ENCODE measurements around the gene ECHS1. TPM values are rescaled to one million over a fixed set of nuclear protein-coding genes. Genes with fewer than 3 reads are reported as not detected.
A peak's percentile ranks its signal among the peaks of the same experiment; 100 is the strongest.

Gene ECHS1
- total RNA-seq, 2 donors from 2014 or later, result 47.2 to 53.1 TPM

DNA sequence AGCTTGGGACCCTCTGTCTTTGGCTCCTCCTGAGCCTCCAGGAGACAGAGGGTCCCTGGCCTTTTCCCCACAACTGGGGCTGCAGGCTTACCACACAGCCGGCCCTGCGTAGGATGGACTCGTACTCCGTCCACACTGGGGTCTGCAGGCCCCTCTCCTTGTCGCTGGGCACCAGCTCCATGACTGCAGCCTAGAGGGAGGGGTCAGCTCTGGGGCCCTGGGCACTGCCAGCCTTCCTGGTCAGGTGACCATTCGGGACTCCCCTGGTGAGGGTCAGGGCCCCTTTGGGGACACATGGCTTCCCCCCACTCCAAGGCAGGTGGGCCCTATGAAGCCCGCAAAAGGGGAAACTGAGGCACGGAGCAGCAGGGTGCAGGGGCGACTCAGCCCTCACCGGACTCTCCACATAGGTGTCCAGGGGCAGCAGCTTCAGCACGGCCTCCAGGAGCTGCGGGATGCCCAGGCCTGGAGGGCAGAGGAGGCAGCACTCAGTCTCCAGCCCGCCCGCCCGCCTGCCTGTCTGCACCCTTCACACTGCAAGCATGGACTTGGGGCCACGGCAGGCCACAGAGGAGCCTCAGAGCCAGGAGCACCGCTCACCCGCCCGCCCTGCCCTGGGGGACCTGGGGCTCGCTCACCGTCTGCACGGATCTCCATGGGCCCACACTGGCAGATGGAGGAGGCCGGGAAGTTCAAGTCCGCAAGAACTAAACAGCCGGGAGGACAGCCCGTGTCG is 16.4 kb downstream of the ECHS1 start:
- ATAC-seq (replicated peaks in 1 of 2) (no peak), DNase-seq (no peak)
- peak overlapping the region; percentile 79 to 83 for H3K4me3 Mint-ChIP-seq
- no peaks in the 10 kb centered on the region for H3K36me3 Mint-ChIP-seq (ENCODE audit: insufficient read depth in 2 of 2)
- no peaks in the 10 kb centered on the region for H3K9me3 Mint-ChIP-seq
- H3K4me1 Mint-ChIP-seq (ENCODE audit: low read depth), result peaks cover 9% of the 10 kb centered on the region
- no peak overlapping the region for H3K27ac Mint-ChIP-seq
- no peaks in the 10 kb centered on the region for H3K27me3 Mint-ChIP-seq (ENCODE audit: low read depth)

DNA sequence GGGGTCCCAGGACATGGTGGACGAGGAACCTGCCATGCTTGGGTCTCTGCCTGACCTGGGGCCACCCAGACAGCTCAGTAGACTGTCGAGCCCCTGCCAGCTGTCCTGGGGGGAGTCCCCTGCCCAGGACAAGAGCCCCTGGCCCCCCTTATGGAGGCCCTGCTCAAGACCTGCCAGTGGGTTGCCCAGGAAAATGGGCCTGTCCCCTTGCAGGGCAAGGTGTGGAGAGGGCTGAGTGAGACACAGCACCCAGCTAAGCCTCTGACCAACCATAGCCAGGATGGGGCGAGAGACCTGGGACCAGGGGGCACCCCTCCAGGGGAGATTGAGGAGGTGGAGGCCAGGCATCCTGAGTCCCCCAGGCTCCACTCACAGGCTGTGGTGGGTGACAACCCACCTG is 17.2 kb downstream of the ECHS1 start:
- ATAC-seq (replicated peaks in 1 of 2) (no peak), DNase-seq (no peak)
- H3K27ac Mint-ChIP-seq, result no peak overlapping the region
- H3K9me3 Mint-ChIP-seq, result no peaks in the 10 kb centered on the region
- H3K4me3 Mint-ChIP-seq, result peak overlapping the region; percentile 69 to 71
- peaks cover 7% of the 10 kb centered on the region for H3K4me1 Mint-ChIP-seq (ENCODE audit: low read depth)
- H3K36me3 Mint-ChIP-seq (ENCODE audit: insufficient read depth in 2 of 2), result no peaks in the 10 kb centered on the region
- no peaks in the 10 kb centered on the region for H3K27me3 Mint-ChIP-seq (ENCODE audit: low read depth)

DNA sequence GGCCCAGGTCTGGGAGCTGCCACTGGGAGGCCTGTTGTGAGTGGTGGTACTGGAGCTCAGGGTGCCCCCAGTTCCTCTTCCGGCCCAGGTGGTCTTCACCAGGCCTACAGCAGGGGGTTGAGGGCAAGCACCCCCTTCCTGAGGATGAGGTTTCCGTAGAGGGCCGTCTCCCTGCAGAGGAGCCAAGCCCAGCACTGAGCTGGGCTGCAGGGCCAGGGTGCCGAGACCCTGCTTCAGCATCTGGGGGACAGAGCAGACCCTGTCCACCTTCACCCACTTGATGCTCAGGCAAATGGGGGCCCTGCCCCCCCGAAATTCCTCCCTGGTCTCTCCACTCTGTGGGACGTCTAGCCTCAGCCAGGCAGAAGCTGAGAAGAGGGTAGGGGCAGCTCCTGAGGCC is 17.9 kb downstream of the ECHS1 start:
- H3K4me3 Mint-ChIP-seq, result no peak overlapping the region
- ATAC-seq (replicated peaks in 1 of 2) (no peak), DNase-seq (no peak)
- H3K36me3 Mint-ChIP-seq (ENCODE audit: insufficient read depth in 2 of 2), result no peaks in the 10 kb centered on the region
- H3K27ac Mint-ChIP-seq, result no peak overlapping the region
- H3K9me3 Mint-ChIP-seq, result no peaks in the 10 kb centered on the region
- H3K4me1 Mint-ChIP-seq (ENCODE audit: low read depth), result peaks cover 7% of the 10 kb centered on the region
- H3K27me3 Mint-ChIP-seq (ENCODE audit: low read depth), result no peaks in the 10 kb centered on the region

DNA sequence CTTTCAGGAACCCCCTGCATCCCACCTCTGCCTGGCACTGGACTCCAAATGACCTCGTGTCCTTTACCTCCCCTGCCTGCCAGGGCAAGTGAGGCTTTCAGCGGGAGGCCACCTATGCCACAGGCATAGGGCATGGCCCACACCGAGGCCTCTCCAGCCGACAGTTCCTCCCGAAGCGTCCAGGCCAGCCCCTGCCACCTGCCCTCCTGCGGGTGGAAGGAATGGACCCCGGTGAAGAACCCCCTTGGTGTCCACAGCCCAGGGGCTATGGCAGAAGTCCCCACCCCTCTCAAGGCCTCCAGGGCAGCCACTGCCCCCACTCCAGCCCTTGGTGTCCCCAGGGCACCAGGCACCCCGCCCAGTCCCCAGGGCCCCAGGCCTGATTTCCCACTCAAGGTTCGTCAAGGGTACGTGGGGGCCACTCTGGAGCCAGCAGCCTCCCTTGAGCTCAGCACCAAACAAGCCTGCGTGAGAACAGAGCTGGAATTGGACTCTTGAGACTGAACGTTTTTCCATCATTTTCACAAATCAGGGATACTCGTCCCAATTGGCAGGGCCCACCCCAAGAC is 18.4 kb downstream of the ECHS1 start:
- no peak overlapping the region for H3K27ac Mint-ChIP-seq
- DNase-seq, result no peak
- H3K36me3 Mint-ChIP-seq (ENCODE audit: insufficient read depth in 2 of 2), result no peaks in the 10 kb centered on the region
- H3K4me3 Mint-ChIP-seq, result no peak overlapping the region
- H3K27me3 Mint-ChIP-seq (ENCODE audit: low read depth), result no peaks in the 10 kb centered on the region
- no peak for ATAC-seq (replicated peaks in 1 of 2)
- H3K4me1 Mint-ChIP-seq (ENCODE audit: low read depth), result peaks cover 7% of the 10 kb centered on the region
- H3K9me3 Mint-ChIP-seq, result no peaks in the 10 kb centered on the region

DNA sequence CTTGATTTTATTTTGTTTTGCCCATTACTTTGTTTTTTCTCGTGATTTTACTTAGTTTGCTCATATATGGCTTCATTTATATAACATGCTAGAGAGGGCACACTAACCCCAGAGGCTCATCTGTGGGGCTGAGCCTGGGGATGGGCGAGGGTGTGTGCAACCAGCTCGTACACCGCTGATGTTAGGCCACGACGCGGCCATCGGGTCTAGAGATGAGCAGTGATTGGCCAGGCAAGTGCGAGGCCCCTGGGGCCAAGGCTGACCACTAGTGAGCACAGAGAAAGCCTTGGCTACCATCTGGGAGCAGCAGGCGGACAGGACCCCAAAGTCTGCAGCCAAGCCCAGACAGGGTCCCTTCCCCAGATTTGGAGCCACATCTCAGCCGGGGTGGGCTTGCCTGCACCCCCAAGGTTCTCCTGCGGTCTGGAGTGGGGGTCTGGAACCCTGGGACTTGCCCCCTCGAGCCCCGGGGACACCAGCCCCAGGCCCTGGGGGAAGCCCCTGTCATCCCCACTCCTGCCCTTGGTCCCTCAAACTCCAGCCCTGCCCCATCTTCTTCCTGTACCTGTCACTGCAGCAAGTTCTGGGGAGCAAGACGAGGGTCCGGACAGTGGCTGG is 19.1 kb downstream of the ECHS1 start:
- DNase-seq (no peak), ATAC-seq (replicated peaks in 1 of 2) (no peak)
- Mint-ChIP-seq H3K27ac (no peak overlapping the region), H3K9me3 (no peaks in the 10 kb centered on the region), H3K4me3 (no peak overlapping the region), H3K27me3 (ENCODE audit: low read depth) (peaks cover 4% of the 10 kb centered on the region), H3K36me3 (ENCODE audit: insufficient read depth in 2 of 2) (no peaks in the 10 kb centered on the region), H3K4me1 (ENCODE audit: low read depth) (peaks cover 11% of the 10 kb centered on the region)

DNA sequence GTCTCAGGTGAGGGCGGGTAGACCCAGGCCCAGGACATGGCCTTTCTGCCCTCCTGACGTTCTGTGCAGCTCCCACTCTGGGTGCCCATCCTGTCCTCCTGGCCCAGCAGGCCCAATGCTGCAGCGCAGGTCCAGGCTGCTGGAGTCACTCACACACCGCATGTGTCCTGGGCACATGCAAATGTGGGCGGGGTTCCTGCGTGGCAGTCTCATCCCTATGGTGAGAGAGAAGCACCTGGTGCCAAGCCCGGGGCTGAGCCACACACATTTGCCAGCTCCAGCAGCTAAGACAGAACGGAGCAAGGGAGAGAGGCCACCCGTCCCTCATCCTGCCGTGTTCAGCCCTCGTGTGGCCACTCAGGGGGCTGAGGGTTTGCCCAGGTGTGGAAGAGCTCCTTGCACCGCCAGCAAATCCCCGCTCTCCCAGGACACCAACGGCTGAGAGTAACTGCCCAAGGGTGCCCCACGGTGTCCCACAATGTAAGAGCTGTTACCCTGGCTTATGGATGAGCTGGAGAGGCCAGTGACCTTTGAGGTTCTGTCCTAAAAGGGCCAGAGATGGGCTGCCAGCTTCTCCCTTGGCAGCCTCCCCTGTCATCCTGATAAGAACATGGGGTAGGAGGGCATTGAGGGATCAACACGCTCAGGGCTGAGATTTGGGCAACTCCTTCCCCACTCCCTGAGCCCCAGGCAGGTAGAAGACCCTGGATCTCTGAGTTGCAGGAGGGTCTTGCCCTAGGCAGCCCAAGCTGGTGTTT is 19.8 kb downstream of the ECHS1 start:
- DNase-seq (no peak), ATAC-seq (replicated peaks in 1 of 2) (no peak)
- H3K9me3 Mint-ChIP-seq, result no peaks in the 10 kb centered on the region
- H3K4me1 Mint-ChIP-seq (ENCODE audit: low read depth), result peaks cover 14% of the 10 kb centered on the region
- H3K27ac Mint-ChIP-seq, result no peak overlapping the region
- H3K27me3 Mint-ChIP-seq (ENCODE audit: low read depth), result peaks cover 8% of the 10 kb centered on the region
- no peak overlapping the region for H3K4me3 Mint-ChIP-seq
- H3K36me3 Mint-ChIP-seq (ENCODE audit: insufficient read depth in 2 of 2), result no peaks in the 10 kb centered on the region

GRCh38 chr10:133351408-133352318 is 21.5 kb downstream of the ECHS1 start:
- Mint-ChIP-seq H3K27me3 (ENCODE audit: low read depth) (peaks cover 8% of the 10 kb centered on the region), H3K36me3 (ENCODE audit: insufficient read depth in 2 of 2) (no peaks in the 10 kb centered on the region), H3K4me1 (ENCODE audit: low read depth) (peaks cover 14% of the 10 kb centered on the region), H3K27ac (no peak overlapping the region), H3K9me3 (no peaks in the 10 kb centered on the region), H3K4me3 (no peak overlapping the region)
- DNase-seq (no peak), ATAC-seq (replicated peaks in 1 of 2) (no peak)

DNA sequence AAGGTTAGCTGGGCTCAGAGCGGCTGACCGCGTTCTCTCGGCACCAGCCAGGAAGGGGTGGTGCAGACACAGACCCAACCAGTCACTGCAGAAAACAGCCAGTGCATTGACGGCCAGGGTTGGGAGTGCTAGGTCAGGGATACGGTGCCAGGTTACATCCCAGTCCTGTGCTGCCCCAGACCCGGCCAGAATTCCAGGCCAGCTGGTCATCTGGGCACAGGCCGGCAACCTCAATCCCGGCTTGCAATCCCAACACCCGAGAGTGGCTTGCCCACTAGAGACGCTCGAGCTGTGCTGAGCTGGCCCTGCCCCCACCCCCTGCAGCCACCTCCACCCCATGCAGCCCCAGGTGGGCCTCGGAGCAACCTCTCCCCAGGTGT is 22.2 kb downstream of the ECHS1 start:
- ATAC-seq (replicated peaks in 1 of 2), result no peak
- no peak overlapping the region for H3K27ac Mint-ChIP-seq
- no peak overlapping the region for H3K4me3 Mint-ChIP-seq
- no peak for DNase-seq
- peaks cover 12% of the 10 kb centered on the region for H3K27me3 Mint-ChIP-seq (ENCODE audit: low read depth)
- H3K4me1 Mint-ChIP-seq (ENCODE audit: low read depth), result peaks cover 8% of the 10 kb centered on the region
- no peaks in the 10 kb centered on the region for H3K36me3 Mint-ChIP-seq (ENCODE audit: insufficient read depth in 2 of 2)
- no peaks in the 10 kb centered on the region for H3K9me3 Mint-ChIP-seq

DNA sequence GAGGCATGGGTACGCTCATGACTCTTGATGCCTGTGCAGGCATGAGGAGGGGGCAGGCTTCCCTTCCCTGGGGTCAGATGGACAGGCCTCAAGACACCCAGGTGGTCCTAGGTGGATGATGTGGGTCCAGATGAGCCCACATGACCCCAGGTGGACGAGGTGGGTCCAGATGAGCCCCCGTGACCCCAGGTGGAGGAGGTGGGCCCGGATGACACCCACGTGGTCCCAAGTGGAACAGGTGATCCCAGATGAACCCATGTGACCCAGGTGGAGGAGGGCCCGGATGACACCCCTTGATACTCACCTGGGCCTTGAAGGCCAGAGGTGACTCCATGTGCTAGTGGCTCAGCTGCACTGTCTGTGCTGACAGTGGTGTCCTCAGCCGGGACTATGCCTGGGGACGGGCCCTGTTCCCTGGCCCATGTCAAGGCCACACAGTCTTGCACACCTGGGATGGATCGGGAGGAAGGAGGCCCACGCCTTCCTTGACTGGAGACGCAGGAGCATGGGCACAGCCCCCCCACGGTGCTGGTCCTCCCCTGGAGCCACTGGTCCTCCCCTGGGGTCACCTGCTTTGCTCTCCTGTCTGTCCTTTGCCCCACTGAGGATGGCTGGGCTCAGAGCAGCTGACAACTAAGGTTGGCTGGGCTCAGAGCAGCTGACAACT is 22.7 kb downstream of the ECHS1 start:
- ATAC-seq (replicated peaks in 1 of 2) (no peak), DNase-seq (no peak)
- Mint-ChIP-seq H3K27ac (no peak overlapping the region), H3K36me3 (ENCODE audit: insufficient read depth in 2 of 2) (no peaks in the 10 kb centered on the region), H3K27me3 (ENCODE audit: low read depth) (peaks cover 17% of the 10 kb centered on the region), H3K4me1 (ENCODE audit: low read depth) (peaks cover 6% of the 10 kb centered on the region), H3K4me3 (no peak overlapping the region), H3K9me3 (no peaks in the 10 kb centered on the region)

DNA sequence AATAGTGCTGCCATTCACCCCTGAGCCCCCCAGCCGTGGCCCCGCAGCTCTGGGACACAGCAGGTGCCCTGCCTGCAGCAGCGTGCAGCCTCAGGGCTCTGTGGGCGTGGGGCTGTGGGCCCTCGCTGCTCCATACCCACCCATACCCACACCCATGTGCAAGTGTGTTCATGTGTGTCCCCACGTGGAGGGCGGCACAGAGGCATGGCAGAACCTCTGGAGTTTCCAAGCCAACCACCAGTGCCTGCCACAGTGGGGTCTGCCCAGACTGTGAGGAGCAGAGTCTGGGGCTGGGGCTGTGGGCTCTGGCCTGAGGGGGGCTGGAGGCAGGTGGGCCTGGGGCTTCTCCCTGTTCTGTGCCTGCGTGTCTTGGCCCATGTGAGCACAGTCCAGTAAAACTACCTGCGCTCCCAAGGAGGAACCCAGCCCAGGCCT is 23.6 kb downstream of the ECHS1 start:
- H3K36me3 Mint-ChIP-seq (ENCODE audit: insufficient read depth in 2 of 2), result no peaks in the 10 kb centered on the region
- peaks cover 24% of the 10 kb centered on the region for H3K27me3 Mint-ChIP-seq (ENCODE audit: low read depth)
- H3K4me3 Mint-ChIP-seq, result no peak overlapping the region

GRCh38 chr10:133349160-133349568 is 24.0 kb downstream of the ECHS1 start:
- Mint-ChIP-seq H3K4me1 (ENCODE audit: low read depth) (peaks cover 6% of the 10 kb centered on the region), H3K4me3 (no peak overlapping the region), H3K27me3 (ENCODE audit: low read depth) (peaks cover 29% of the 10 kb centered on the region), H3K36me3 (ENCODE audit: insufficient read depth in 2 of 2) (no peaks in the 10 kb centered on the region), H3K27ac (no peak overlapping the region), H3K9me3 (no peaks in the 10 kb centered on the region)
- no peak for ATAC-seq (replicated peaks in 1 of 2)
- DNase-seq, result no peak

More for the DNA sequence above, 23.6 kb downstream of the ECHS1 start:
- H3K9me3 Mint-ChIP-seq, result no peaks in the 10 kb centered on the region
- DNase-seq, result no peak
- H3K27ac Mint-ChIP-seq, result no peak overlapping the region
- no peak for ATAC-seq (replicated peaks in 1 of 2)
- H3K4me1 Mint-ChIP-seq (ENCODE audit: low read depth), result peaks cover 6% of the 10 kb centered on the region
